ENCODE data around the gene MED12L.

MED12L gene

DNA sequence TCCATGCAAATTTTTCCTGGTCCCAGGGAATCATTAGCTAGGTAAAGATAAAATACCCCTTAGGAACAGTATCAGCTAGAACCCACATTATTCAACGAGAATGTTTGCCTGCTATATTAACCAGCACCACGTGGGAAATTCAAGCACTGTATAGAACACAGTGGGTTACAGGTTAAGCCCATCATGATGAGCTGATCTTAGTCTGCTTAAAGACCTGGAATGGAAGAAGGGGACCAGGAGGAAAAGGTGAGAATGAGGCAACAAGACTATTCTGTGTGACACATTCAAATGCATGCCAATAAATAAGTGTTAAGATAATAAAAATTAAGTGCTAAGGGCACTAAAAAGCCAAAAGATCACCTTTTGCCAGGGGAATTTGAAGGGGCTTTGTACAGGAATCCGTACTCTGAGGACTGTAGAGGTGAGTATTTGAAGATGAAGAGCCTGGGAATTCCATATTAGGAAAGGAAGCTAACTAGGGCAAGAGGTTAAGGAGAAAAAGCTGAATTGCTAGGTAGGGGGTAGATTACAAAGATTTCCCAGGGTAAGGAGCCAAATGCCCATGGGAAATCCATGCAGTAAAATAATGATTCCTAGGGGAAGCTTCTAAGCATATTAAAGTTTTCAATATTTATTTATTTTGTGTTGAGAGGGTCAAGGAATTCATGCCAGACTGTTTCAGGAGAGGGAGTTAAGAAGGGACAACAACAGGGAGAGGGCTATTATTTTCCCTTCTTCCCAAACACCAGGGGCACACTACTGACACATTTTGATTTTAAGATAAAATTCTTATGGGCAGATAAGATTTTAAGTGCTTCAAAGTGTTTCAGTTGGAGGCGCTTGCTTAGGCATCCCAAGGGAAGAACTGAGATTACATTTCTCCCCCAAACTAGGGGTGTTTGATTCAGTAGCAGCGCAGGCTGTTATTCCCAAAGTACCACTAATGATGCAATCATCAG lies 2.3 kb upstream of the MED12L start:
- DNase-seq (ENCODE audit: extremely low read depth, low read depth), result no peak
- TF ChIP-seq CTCF (IDR thresholded peaks at IDR 0.05; ENCODE audit: low read depth, low read length), result no peak

DNA sequence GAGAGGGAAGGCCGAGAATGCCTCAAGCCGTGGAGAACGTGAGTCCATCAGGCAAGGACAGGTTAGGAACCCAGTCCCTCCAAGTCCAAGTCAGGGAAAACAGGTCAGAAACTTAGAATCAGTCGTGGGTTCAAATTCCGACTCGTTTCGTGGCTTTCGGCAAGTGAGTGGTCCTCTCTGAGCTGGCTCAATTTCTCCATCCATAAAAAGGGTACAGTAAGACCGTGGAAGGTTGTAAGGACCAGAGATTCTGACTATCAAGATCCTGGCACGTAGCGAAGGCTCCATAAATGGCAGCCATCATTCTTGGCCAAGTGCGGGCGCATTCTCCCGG lies 604 bp upstream of the MED12L start:
- no peak for DNase-seq (ENCODE audit: extremely low read depth, low read depth)
- no peak for TF ChIP-seq CTCF (IDR thresholded peaks at IDR 0.05; ENCODE audit: low read depth, low read length)

DNA sequence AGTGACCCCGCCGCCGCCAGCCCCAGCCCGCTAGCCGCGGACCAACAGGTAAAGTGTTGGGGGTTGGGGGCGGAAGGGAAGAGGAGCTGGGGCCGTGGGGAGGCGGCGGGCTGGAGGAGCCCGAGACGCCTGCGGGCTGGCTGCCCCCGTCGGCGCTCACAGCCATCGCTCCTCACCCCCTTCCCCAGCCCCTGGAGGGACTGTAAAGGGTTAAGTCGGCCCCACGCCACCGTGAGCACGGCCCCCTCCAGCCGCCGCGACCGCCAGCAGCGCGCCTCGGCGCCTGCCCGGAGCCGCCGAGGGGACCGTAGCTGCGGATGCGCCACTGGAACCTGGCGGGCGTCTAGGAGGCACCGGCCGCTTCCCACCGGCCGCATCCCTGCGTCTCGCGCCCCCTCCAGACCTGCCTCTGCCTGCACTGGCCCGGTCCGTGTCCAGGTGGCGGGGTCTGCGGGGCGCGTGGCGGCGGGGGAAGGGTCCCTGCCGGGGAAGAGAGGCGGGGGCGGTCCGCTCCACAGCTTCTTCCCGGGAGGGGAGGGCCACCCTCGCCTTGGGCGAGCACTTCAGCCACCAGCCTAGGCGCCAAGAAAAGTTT lies 522 bp downstream of the MED12L start:
- DNase-seq (ENCODE audit: extremely low read depth, low read depth), result no peak
- no peak for TF ChIP-seq CTCF (IDR thresholded peaks at IDR 0.05; ENCODE audit: low read depth, low read length)

GRCh38 chr3:151086484-151087456 lies 1.3 kb downstream of the MED12L start:
- peak; percentile 58 for DNase-seq (ENCODE audit: extremely low read depth, low read depth)
- peak; percentile 72 for TF ChIP-seq CTCF (IDR thresholded peaks at IDR 0.05; ENCODE audit: low read depth, low read length)

GRCh38 chr3:151087648-151088047 lies 2.2 kb downstream of the MED12L start:
- TF ChIP-seq CTCF (IDR thresholded peaks at IDR 0.05; ENCODE audit: low read depth, low read length), result no peak
- DNase-seq (ENCODE audit: extremely low read depth, low read depth), result no peak

DNA sequence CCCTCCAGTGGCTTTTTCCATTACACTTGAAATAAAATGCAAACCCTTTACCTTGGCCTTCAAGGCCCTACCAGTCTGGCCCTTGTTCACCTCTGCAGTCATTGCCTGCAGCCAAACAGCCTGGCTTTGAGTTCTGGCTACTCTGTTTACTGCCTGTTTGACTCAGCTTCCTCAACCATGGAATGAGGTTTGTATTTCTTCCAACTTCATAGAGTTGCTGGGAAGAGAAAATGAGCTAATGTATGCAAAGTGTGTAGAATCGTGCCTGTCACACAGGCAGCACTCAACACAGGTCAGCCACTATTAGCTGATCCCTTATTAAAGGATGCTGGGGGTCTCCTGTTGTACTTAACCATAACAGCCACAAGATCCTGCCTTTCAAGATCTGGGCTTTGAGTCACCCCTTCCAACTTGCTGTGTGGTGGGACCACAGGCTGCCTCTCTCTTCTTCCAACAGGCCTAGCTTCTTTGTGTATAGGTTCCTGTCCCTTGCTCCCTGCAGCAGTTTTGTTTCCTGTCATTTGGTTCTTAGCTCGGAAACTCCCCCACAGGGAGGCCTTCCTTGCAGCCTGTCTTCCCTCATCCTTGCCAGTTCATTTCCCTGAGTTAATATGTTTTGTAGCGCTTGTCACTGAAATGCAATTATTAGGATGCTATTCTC lies 6.4 kb downstream of the MED12L start:
- DNase-seq (ENCODE audit: extremely low read depth, low read depth), result no peak
- no peak for TF ChIP-seq CTCF (IDR thresholded peaks at IDR 0.05; ENCODE audit: low read depth, low read length)

All from AG09319 (cell line).